ENCODE data around the gene RASEF. TPM values are rescaled to one million over a fixed set of nuclear protein-coding genes. Genes with fewer than 3 reads are reported as not detected.

The RASEF gene
- total RNA-seq, 2 experiments from 2014 or later, result not detected

DNA sequence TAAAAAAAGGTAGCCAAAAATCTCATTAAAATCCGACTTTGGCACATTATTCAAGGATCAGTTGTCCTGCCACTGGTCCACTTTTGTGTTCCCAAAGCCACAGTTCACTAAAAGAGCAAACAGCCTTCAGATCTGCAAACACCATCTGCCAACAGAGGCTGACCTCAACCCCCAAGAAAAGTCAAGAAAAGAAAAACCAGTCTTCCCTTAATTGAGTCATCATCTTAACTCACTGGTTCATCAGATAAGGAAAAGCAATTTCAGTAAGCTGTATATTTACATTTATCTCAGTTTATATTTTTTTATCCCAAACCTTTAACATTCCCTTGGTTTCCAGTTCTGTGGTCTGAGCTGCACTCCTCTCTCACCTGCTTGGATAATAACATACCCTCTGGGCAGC lies 21.2 kb downstream of the RASEF start:
- TF ChIP-seq, protein P1, sequence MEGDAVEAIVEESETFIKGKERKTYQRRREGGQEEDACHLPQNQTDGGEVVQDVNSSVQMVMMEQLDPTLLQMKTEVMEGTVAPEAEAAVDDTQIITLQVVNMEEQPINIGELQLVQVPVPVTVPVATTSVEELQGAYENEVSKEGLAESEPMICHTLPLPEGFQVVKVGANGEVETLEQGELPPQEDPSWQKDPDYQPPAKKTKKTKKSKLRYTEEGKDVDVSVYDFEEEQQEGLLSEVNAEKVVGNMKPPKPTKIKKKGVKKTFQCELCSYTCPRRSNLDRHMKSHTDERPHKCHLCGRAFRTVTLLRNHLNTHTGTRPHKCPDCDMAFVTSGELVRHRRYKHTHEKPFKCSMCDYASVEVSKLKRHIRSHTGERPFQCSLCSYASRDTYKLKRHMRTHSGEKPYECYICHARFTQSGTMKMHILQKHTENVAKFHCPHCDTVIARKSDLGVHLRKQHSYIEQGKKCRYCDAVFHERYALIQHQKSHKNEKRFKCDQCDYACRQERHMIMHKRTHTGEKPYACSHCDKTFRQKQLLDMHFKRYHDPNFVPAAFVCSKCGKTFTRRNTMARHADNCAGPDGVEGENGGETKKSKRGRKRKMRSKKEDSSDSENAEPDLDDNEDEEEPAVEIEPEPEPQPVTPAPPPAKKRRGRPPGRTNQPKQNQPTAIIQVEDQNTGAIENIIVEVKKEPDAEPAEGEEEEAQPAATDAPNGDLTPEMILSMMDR (IDR thresholded peaks at IDR 0.05), result no peak
- H3K36me3 Mint-ChIP-seq (ENCODE audit: low read depth), result no peaks in the 10 kb centered on the region
- ChIA-PET CTCF (no interaction called here), POLR2A (no interaction called here)
- Histone ChIP-seq H3K4me1 (ENCODE audit: insufficient read depth, low read length) (no peaks in the 10 kb centered on the region), H3K4me3 (ENCODE audit: low read length) (no peak overlapping the region), H3K27me3 (ENCODE audit: control insufficient read depth in 1 of 2, insufficient read depth in 2 of 2, low read length in 2 of 2) (no peaks in the 10 kb centered on the region), H3K36me3 (ENCODE audit: insufficient read depth, low read length) (no peaks in the 10 kb centered on the region), H3K9me3 (ENCODE audit: control insufficient read depth in 1 of 2, insufficient read depth in 1 of 2, low read length in 2 of 2) (no peaks in the 10 kb centered on the region), H3K27ac (ENCODE audit: low read depth in 1 of 2, low read length in 2 of 2) (no peak overlapping the region)
- no peaks in the 10 kb centered on the region for H3K9me3 Mint-ChIP-seq
- no peak overlapping the region for H3K27ac Mint-ChIP-seq
- H3K4me1 Mint-ChIP-seq (ENCODE audit: low read depth), result no peaks in the 10 kb centered on the region
- intact Hi-C loops (cut with DNase I, micrococcal nuclease), result no loop called here
- no peak overlapping the region for H3K4me3 Mint-ChIP-seq
- DNase-seq (no peak), ATAC-seq (ENCODE audit: poor library complexity) (no peak)
- peaks cover 7% of the 10 kb centered on the region for H3K27me3 Mint-ChIP-seq

DNA sequence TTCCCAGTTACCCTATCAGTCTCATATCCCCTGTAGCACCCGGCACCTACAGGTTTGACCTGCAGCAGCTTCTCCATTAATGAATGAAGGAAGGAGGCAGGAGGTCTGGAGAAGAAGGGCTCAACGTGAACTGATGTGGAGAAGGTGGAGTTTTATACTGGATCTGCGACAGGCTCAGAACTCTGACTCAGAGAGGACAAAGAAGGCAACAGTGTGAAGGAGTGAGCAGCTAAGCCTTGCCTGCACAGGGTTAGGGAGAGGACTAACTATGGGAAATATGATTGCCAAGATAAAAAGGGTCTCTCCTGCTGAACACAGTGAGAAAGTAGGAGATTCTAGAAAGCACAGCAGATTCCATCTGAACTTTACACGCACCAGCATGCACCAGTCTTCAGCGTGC lies 23.6 kb downstream of the RASEF start:
- Mint-ChIP-seq H3K9me3 (no peaks in the 10 kb centered on the region), H3K27ac (no peak overlapping the region), H3K4me3 (no peak overlapping the region), H3K27me3 (peaks cover 7% of the 10 kb centered on the region), H3K36me3 (ENCODE audit: low read depth) (no peaks in the 10 kb centered on the region), H3K4me1 (ENCODE audit: low read depth) (no peaks in the 10 kb centered on the region)
- TF ChIP-seq, protein P1 (IDR thresholded peaks at IDR 0.05), result no peak
- ATAC-seq (ENCODE audit: poor library complexity), result no peak
- Histone ChIP-seq H3K4me1 (ENCODE audit: insufficient read depth, low read length) (no peaks in the 10 kb centered on the region), H3K27ac (ENCODE audit: low read depth in 1 of 2, low read length in 2 of 2) (no peak overlapping the region), H3K27me3 (ENCODE audit: control insufficient read depth in 1 of 2, insufficient read depth in 2 of 2, low read length in 2 of 2) (no peaks in the 10 kb centered on the region), H3K9me3 (ENCODE audit: control insufficient read depth in 1 of 2, insufficient read depth in 1 of 2, low read length in 2 of 2) (no peaks in the 10 kb centered on the region), H3K4me3 (ENCODE audit: low read length) (no peak overlapping the region), H3K36me3 (ENCODE audit: insufficient read depth, low read length) (no peaks in the 10 kb centered on the region)
- DNase-seq, result no peak
- intact Hi-C loops (cut with DNase I, micrococcal nuclease), result no loop called here
- CTCF ChIA-PET, result no interaction called here
- POLR2A ChIA-PET, result no interaction called here

DNA sequence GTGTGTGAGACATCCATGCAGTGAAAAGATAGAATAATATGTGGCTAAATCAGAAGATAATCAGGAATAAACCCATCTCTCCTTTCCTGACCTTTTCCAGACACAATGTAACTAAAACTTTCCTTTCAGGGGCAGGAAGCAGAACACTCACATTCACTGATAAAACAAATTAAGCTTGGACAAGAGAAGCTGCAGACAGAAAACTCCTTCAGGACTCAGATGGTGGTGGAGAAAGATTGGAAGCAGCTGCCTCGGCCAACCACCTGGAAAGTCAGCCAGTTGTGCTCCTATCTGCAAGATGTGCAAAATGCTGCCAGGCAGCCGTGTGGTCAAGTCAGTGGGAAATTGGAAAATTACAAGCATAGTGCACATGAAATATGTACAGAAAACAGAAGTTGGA lies 26.9 kb downstream of the RASEF start:
- no peaks in the 10 kb centered on the region for H3K36me3 Mint-ChIP-seq (ENCODE audit: low read depth)
- ATAC-seq (ENCODE audit: poor library complexity), result no peak
- H3K4me1 Mint-ChIP-seq (ENCODE audit: low read depth), result no peaks in the 10 kb centered on the region
- DNase-seq, result no peak
- TF ChIP-seq, protein P1 (IDR thresholded peaks at IDR 0.05), result no peak
- Histone ChIP-seq H3K4me1 (ENCODE audit: insufficient read depth, low read length) (no peaks in the 10 kb centered on the region), H3K27me3 (ENCODE audit: control insufficient read depth in 1 of 2, insufficient read depth in 2 of 2, low read length in 2 of 2) (no peaks in the 10 kb centered on the region), H3K9me3 (ENCODE audit: control insufficient read depth in 1 of 2, insufficient read depth in 1 of 2, low read length in 2 of 2) (peaks cover 0 to 3% of the 10 kb centered on the region in 2 experiments), H3K36me3 (ENCODE audit: insufficient read depth, low read length) (no peaks in the 10 kb centered on the region), H3K27ac (ENCODE audit: low read depth in 1 of 2, low read length in 2 of 2) (no peak overlapping the region), H3K4me3 (ENCODE audit: low read length) (no peak overlapping the region)
- H3K27me3 Mint-ChIP-seq, result peaks cover 7% of the 10 kb centered on the region
- POLR2A ChIA-PET, result no interaction called here
- H3K4me3 Mint-ChIP-seq, result no peak overlapping the region
- H3K27ac Mint-ChIP-seq, result no peak overlapping the region
- intact Hi-C loops (cut with DNase I, micrococcal nuclease), result no loop called here
- CTCF ChIA-PET, result no interaction called here
- no peaks in the 10 kb centered on the region for H3K9me3 Mint-ChIP-seq

All from CD4-positive, alpha-beta T cell (primary cell).